NCI-H1092 treated with DMSO at 0.1 percent for 48 hours (cell line): ENCODE measurements around the gene MICAL3.
"Not testable (repeated sequence)": the region's sequence is repeated elsewhere in the genome, so short reads cannot be mapped to it uniquely, and the experiment has no call there.

Source experiments
- DNase-seq: peaks from one replicate; lab custom pipeline; 2025; lab: John Stamatoyannopoulos, UW

Gene MICAL3

GRCh38 chr22:17778412-17778976, 245.9 kb downstream of the MICAL3 start:
- no peak for DNase-seq

DNA sequence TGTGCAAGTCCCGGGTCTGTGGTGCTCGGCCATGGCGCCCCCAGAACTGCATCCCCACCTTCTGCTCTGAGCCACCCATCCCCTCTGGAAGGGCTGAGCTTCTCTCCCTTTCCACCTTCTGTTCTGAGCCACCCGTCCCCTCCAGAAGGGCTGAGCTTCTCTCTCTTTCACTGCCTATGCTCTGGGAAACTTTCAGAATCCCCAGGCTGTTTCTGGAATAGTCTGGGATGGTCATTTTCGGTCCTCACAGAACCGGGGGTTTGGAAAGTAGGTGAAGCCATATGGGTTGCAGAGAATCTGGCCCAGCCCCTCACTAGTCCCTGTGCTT, 246.7 kb downstream of the MICAL3 start:
- DNase-seq, result no peak

DNA sequence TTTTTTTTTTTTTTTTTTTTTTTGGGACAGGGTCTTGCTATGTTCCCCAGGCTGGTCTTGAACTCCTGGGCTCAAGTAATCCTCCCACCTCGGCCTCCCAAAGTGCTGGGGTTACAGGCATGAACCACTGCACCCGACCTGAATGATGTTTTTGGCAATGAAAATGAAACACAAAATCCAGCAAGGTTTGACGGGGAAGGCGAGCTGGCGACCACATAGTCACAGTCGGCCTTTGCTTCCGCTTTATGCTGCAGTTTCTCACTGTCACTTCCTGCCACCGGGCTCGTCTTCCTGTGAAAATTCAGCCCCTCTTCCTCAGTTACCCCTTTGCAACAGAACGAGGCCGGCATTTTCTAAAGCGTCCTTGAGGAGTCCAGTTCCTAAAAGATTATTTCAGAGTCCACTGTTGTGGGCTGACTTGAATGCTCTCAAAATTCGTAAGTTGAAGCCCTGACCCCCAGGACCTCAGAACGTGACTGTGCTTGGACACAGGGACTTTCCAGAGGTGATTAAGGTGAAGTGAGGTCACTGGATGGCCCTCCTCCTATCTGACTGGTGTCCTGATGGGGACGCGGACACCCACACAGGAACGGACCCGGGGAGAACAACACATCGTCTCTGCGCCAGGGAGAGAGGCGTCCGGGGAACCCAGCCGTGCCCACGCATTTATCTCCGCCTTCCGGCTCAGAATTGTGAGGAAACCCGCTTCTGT, 247.2 kb downstream of the MICAL3 start:
- no peak for DNase-seq

- DNase-seq, result no peak
Measured at GRCh38 chr22:17775781-17776465, 248.4 kb downstream of the MICAL3 start.

DNA sequence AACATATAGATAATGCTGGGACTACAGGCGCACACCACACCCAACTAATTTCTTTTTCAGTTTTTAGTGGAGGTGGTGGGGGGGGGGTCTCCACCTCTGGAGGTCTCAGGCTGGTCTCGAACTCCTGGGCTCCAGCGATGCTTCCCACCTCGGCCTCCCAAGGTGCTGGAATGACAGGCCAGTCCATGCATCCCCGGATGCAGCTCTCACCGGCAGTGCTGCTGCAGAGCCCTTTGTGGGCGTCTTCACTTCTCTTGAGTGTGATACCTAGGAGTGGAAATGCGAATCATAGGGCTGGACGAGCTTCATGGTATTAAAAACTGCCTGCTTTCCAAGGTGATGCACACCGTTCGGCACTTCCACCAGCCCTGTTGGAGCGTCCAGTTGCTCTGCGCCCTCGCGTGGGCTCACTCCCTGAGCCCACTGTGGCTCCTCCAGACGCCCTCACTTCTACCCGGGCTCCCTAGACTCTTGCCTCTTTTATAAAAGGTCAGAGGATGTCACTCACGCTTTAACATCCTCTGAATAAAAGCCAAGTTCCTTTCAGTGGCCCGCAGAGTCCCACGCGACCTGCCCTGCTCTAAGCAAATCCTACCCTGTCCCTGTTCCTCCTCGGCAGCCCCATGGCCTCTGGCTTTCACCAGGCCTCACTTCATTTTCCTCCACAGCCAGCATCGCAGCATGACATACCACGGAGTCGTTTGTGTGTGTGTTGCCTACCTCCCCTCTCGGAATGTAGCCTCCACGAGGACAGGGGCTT, 249.3 kb downstream of the MICAL3 start:
- DNase-seq, result no peak

GRCh38 chr22:17774206-17774925, 250.0 kb downstream of the MICAL3 start, which contains the start of gene BID:
BID (minus strand) TSS chr22:17774469; CDS start chr22:17750116, 24,353 bp downstream.
- no peak for DNase-seq

DNA sequence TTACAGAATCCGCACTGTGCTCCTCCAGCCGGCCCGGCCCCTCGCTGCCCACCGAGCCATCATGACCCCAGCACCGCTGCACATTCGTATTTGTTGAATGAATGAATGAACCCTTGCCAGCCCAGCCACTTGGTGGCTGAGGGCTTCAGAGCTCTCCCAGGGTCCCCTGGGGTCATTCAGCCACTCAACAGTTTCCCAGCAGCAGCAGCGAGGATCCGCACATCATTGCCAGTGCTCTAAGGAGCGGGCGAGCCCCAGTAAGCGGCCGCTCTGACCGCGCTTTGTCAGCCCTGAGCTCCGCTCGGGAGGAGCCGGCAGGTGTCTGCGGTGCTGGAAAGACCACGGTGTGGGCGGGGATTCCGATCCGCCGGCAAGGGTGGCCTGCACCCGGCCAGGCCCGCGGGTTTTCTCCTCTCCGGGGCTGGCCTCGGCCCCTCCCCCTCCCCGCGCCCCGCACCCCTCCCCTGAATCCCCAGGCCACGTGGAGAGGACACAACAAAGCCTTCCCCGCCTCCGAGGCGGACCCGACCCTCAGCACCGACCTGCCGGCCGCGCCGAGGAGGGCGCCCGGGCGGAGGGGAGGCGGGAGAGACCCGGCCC, 250.7 kb downstream of the MICAL3 start:
- DNase-seq, result peak; percentile 79

DNA sequence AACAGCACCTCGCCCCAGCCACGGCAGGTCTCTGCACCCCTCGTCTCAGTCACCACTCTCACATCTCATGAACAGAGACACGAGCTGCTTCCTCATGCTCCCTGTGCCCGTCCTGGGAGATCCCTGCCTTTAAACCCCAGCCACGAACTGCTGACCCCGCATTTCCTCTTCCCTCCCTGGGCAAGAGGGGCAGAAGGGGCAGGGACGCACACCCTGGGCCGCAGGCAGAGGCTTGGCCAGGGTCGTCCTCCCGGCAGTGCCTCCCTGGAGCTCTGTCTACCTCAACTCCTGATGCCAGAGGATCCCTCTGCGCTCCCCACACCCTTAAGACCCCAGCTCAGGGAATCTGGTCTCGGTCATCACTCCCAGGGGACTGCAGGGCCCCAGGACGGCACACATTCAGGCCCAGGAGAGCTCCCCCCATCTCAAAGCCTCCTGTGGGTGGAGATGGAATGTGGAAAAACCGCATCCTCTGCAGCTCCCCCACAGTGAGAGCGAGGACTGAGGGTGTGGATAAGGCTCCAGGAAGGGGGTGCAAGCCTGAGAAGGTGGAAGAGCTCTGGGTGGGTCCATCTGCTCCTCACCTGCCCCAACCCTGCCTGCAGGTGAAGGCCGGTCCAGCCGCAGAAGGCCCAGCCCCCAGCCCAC, 251.3 kb downstream of the MICAL3 start:
- no peak for DNase-seq

GRCh38 chr22:17772249-17772957, 252.0 kb downstream of the MICAL3 start:
- DNase-seq, result no peak

DNA sequence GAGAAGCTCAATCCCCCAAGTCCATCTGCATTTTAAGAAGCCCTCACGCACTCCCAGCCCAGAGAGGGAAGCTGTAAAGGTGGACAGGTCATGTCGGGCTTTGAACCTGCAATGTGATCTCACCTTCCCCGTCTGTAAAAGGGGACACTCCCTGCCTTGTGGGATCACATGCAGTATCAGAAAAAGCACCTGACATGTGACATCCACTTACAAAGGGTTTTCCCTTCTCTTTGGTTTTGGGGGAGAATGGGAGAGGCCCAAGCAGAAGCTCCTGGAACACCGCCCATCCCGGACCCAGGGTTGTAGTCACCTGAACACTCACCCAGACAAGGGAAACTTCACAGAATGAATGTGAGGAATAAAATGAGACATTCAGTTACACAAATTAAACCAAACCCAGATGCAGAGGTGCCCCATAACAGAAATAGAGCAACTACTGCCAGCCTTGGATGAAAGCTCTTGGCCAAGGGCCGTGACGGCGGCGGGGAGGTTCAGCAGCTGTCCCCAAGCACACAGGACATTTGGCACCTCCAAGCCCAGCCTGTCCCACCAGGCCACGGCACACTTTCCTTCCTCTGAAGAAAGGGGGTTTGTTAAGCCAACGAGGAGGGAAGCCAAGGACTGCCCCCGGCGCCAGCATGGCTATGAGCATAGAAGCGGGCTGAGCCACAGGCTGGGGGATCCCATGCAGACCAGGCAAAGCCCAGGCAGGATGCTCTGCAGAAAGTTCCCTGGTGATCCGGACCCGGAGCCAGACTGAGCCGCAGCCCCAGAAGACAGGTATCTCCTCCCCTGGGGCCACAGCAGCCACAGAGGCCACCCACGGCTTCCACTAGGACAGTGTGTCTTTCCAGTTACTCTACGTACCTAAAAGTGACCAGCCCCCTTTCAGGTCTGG, 253.9 kb downstream of the MICAL3 start:
- DNase-seq, result no peak

DNA sequence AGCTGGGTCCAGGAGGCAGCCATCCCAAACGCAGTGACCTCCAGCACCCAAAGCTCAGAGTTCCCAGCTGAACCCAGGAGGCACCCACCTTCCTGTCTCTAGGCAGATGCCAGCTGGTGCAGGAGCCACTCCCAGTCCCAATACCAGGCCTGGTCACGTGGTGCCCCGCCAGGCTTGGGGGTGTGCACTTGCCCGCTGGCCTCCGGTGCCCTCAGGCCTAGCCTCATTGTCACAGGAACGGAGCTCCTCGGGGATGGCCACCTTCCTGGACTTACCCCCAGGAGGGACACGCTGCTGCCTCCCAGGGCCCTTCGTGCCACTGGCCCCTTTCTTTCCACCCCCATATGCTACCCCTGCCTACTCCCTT, 254.7 kb downstream of the MICAL3 start:
- DNase-seq, result no peak

DNA sequence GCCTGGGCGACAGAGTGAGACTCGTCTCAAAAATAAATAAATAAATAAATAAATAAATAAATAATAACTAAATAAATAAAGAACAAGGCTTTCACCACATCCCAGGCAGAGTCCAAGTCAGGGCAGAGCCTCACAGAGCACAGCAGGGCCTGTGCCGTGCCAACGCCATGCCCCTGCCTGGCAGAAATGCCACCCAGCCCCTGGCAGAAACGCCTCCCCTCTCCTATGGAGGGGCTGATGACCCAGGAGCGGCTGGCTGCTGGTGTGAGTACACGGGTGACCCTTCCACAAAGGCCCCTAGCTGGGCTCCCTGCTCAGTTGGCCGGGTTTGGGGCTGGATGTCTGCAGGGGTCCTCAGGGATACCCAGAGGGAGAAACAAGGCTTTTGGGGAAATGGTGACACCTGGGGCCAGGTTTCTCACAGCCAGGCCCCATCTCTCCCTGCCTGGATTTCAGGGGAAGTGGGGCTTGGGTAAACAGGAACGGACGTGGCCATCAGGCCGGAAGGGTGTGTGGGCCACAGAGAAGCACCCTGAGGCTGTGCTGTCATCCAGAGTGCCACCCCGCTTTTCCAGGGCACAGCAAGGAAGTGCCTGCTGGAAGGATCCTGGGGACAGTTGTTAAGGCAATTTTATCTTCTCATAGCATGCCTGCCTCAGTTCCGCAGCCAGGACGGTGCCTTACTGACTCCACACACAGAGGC, 255.2 kb downstream of the MICAL3 start:
- DNase-seq, result no peak

DNA sequence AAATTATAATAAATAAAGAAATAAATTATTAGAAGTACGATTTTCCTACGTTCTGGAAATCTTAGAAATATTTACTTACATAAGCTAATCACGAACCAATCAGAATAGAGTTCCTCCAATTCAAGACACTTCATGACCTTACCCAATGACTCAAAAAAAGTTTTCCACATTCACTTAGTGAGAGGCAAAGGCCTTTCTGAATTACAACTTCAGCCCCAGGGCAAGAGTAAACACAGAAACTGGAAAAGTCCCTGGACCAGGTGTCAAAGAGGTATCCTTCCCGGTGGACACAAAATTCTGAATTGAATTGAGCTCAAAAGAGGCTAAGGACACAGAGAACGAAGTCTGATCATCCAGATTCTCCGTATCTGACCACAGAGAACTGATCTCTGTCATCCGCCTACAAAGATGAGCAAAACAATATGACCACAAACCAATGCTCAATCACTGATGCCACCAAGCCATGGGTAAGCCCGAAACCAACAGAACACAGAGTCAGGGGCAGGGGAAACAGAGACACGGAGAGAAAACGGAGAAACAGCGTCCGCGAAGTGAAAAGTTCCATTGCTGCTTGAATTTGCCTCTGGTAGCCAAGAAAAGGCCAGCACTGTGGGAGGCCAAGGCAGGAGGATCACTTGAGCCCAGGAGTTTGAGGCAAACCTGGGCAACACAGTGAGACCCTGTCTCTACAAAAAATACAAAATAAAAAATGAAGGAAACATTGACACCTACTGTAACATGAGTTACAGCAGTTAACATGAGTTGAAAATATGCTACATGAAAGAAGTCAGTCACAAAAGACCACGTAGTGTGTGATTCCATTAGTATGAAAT, 256.9 kb downstream of the MICAL3 start:
- no peak for DNase-seq

DNA sequence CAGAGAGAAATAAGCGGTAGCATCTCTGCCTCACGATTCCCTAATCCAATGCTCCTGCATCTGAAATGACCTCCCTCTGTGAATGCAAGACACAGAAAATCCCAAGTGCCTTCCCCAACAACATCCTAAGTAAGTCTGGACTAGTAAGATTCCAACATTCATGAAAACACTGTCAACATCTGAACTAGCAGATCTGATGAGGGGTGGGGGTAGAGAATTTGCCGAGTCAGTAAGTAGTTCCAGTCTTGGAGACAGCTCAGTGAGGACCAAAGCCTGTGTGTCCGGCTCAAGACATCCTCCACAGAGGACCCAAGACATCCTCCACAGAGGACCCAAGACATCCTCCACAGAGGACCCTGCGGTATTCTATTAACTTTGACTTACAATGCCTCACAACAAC, 259.5 kb downstream of the MICAL3 start:
- not testable (repeated sequence) for DNase-seq

GRCh38 chr22:17764036-17764435, 260.3 kb downstream of the MICAL3 start:
- DNase-seq, result no peak

- not testable (repeated sequence) for DNase-seq
Measured at GRCh38 chr22:17763442-17763841, 260.9 kb downstream of the MICAL3 start.

DNA sequence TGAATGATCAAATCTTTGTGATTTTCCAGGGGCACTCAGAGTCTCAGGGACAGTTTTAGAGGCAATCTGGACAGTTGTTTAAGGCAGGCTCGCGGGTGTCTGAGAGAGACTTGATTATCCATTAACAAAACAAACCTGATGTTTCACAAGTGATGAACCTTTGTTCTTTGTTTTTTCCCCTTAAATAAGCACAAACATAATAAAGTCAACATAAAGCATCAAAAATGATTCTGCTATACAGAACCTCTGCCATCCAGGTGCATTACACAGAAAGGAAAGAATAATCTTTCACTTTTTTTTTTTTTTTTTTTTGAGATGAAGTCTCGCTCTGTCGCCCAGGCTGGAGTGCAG, 263.2 kb downstream of the MICAL3 start:
- no peak for DNase-seq
